RWPE1 (cell line): ENCODE measurements around the gene TBX21.

Experiments used
- CTCF ChIA-PET: fragments of 350-600 bp; sonication (Branson Sonifier 250); formaldehyde crosslinking; extraction: SDS; loops from one replicate; lab custom pipeline; 2021; lab: Yijun Ruan, JAX
- POLR2A ChIA-PET: fragments of 400-600 bp; formaldehyde crosslinking; extraction: SDS; loops from one replicate; lab custom pipeline; 2020; ENCODE audit warnings: antibody characterized with exemption; ENCODE audit not compliant: low non-redundant PET; lab: Yijun Ruan, JAX
- DNase-seq: peaks from one replicate; pipeline ENCODE4 v3.0.0; 2012; ENCODE audit warnings: low spot score
- H3K27ac ChIP-seq: fragments of 450-650 bp; 2 replicates; pipeline ENCODE4 v1.5.1; 2017
- CTCF ChIP-seq: fragments of 450-650 bp; conservative IDR thresholded peaks from 2 replicates; pipeline ENCODE4 v1.5.1; 2017; ENCODE audit warnings: low read depth, mild to moderate bottlenecking

TBX21 gene

DNA sequence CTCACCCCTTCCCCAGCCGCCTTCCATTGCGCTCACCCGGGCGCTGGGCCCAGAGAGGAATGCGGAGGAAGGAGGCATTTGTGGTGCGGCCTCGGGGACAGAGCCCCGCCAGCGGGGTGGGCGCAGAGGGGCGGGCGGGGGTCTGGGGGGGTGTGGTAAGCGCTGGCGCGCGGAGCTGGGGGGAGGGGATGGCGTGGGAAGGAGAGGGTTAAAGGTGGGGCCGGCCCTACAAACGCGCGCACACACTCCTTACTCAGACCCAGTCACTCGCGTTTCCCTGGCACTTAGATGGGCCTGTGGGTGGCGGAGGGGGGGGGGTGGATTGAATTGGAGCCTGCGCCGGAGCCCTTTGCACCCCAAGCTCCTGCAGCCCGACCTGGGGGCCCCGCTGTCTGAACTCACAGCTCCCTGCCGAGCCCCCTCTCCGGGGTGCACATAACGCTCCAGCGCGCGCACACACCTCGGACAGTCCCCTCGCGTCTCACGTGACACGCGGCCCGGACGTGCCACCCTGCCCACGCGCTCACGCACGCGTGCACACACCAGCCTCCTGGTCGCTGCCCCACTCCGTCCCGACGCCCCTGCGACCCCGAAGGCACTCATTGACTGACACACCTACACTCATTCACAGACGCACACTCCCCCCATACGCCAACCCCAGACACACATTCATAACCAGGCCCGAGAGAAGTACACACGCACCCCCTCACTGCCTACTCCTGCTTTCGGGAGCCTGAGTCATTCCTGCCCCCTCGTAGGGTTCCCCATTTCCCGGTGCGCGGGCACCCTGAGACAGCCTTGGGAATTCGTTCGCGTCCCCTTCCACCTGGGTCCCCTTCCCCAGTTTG is 38.2 kb upstream of the TBX21 start:
- POLR2A ChIA-PET: no interaction called here
- no peak for DNase-seq
- TF ChIP-seq CTCF: no peak
- peak overlapping the region; percentile 78 for H3K27ac ChIP-seq
- CTCF ChIA-PET: no interaction called here

DNA sequence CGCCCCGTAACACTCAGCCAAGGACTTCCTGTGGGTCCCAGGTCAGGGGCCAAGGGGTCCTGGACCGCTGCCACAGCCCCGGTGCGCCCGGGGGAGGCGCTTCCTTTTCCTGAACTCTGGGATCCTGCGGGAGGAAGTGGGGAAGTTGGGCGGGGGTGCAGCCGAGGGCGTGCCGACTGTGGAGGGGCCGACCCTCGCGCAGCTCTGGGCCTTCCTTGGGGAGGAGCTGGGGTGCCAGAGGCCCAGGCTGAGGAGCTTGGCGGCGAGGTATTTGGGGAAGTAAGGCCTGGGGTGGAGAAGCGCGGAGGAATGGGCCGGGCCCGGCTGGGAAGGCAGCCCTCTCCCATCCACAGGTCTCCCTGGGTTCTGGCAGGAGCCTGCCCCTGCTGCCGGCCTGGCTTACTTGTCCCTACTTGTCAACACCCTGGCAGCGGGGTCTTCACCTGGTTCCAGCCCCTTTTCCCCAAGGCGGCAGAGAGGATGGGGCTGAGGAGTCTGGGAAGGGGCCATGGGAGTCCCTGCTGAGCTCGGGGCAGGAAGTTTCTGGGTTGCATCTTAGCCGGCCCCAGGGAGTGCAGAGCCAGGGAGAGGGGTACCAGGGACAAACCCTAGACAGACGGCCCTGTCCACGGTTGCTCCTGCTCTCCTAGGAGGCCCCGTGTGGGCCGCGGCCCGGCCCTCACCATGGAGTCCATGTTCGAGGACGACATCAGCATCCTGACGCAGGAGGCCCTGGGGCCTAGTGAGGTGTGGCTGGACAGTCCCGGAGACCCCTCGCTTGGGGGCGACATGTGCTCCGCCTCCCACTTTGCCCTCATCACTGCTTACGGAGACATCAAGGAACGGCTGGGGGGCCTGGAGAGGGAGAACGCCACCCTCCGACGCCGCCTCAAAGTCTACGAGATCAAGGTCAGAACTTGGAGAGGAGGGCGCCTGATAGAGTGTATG is 37.3 kb upstream of the TBX21 start:
- TF ChIP-seq CTCF: no peak
- H3K27ac ChIP-seq: peak overlapping the region; percentile 78
- CTCF ChIA-PET: no interaction called here

GRCh38 chr17:47696717-47697642 is 36.1 kb upstream of the TBX21 start:
- DNase-seq: no peak
- ChIA-PET CTCF (interaction anchor here (1.5 kb wide), 1 partner anchor 93 kb away, joined by 3 read pairs; no protein-coding TSS in a partner anchor), POLR2A (no interaction called here)
- TF ChIP-seq CTCF: no peak
- peak overlapping the region; percentile 78 for H3K27ac ChIP-seq

More for the DNA sequence above, 37.3 kb upstream of the TBX21 start:
- POLR2A ChIA-PET: no interaction called here
- no peak for DNase-seq

DNA sequence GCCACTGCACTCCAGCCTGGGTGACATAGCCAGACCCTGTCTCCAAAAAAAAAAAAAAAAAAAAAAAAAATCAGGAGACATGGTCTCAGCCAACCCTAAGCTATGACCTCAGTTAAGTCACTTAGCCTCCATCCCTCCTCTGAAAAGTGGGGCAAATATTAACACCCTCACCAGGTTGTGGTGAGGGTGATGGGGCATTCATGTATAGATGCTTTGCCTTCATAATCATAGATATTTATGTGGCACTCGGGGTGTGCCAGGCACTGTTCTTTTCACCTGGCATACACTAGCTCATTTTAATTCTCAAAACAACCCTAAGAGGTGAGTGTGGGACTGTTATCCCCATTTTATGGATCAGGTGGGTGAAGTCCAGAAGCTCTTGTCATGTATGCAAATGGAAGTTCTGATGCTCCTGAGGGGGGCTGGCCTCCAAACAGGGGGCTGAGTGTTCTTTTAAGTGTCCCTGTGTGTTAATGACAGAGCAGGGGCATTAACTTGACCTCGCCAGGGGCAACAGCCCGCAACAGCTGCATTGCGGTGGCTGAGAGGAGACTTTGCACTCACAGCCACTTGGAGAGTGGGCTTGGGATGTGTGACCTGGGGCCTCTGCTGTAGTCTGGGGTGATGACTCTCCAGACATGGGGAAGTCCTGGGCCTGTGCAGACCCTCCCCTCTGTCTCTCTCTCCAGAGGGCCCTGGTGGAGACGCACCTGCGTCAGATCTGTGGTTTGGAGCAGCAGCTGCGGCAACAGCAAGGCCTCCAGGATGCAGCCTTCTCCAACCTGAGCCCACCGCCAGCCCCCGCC is 34.9 kb upstream of the TBX21 start:
- CTCF ChIA-PET: interaction anchor here (1.0 to 2.2 kb wide), 5 partner anchors 10 to 198 kb away, joined by 3 to 12 read pairs (median 4); partner anchors contain the start of gene SP2

More for the DNA sequence above, 34.9 kb upstream of the TBX21 start:
- DNase-seq: no peak
- POLR2A ChIA-PET: no interaction called here
- no peak overlapping the region for H3K27ac ChIP-seq
- TF ChIP-seq CTCF: no peak
